ENCODE data around the gene TARM1. TPM values are rescaled to one million over a fixed set of nuclear protein-coding genes. Genes with fewer than 3 reads are reported as not detected.

TARM1 gene
- total and polyA plus RNA-seq, 2 of the 4 experiments (the other 2 are of a cell fraction) = not detected

GRCh38 chr19:54125713-54126112, 44.5 kb upstream of the TARM1 start:
- Histone ChIP-seq H4K20me1 (ENCODE audit: insufficient read depth, low read length) (no peaks in the 10 kb centered on the region), H3K9ac (ENCODE audit: low read depth, low read length) (no peak overlapping the region), H3K79me1 (ENCODE audit: low read depth in 1 of 2, low read length in 2 of 2) (no peaks in the 10 kb centered on the region; a peak in 1 of 4 replicates), H3K4ac (ENCODE audit: low read depth, low read length) (no peak overlapping the region), H3K4me1 (ENCODE audit: control insufficient read depth, insufficient read depth, low read length) (no peaks in the 10 kb centered on the region), H3K27ac (ENCODE audit: insufficient read depth, low read length) (no peak overlapping the region), H3K9me3 (ENCODE audit: control insufficient read depth, insufficient read depth, low read length) (no peaks in the 10 kb centered on the region), H2AK9ac (replicated peaks; ENCODE audit: low read depth, low read length, poor library complexity) (no peak overlapping the region), H4K5ac (ENCODE audit: low read depth, low read length) (no peak overlapping the region), H2BK120ac (ENCODE audit: low read depth, low read length) (no peak overlapping the region), H3K14ac (replicated peaks; ENCODE audit: low read depth, low read length) (no peak overlapping the region), H2AK5ac (ENCODE audit: low read depth, low read length) (no peak overlapping the region), H3K27me3 (ENCODE audit: control insufficient read depth, insufficient read depth, low read length) (no peaks in the 10 kb centered on the region), H3K4me2 (ENCODE audit: low read depth, low read length) (no peak overlapping the region), H3K9me1 (ENCODE audit: insufficient read depth, low read length) (no peaks in the 10 kb centered on the region), H2BK15ac (ENCODE audit: low read depth, low read length) (no peak overlapping the region), H3K23ac (ENCODE audit: low read depth, low read length) (no peak overlapping the region), H2AFZ (replicated peaks; ENCODE audit: low read length, poor library complexity) (no peak overlapping the region), H3K18ac (ENCODE audit: low read depth, low read length) (no peak overlapping the region), H4K8ac (ENCODE audit: low read depth in 2 of 2, low read length in 2 of 2) (no peak overlapping the region), H3K4me3 (ENCODE audit: insufficient read depth, low read depth, low read length) (no peak overlapping the region), H2BK20ac (ENCODE audit: low read depth, low read length) (no peak overlapping the region), H2BK5ac (ENCODE audit: low read depth, low read length, poor library complexity, severe bottlenecking) (no peak overlapping the region), H4K91ac (ENCODE audit: insufficient read depth, low read depth, low read length) (no peak overlapping the region), H3K56ac (ENCODE audit: extremely low read depth, insufficient read depth, low read length) (no peak overlapping the region), H3K36me3 (ENCODE audit: control insufficient read depth, insufficient read depth, low read length) (peaks cover 75% of the 10 kb centered on the region)
- ChIA-PET CTCF (no interaction called here), POLR2A (ENCODE audit: unreplicated experiment) (no interaction called here)
- in situ Hi-C loops (cut with MboI; ENCODE audit: low sequenced_read_pairs) = loop anchor here (25.0 kb wide), 1 partner anchor 1537 kb away; the partner anchor contains the start of gene U2AF2
- 94% methylated on average over 3 of the region's 9 CpGs; no CpG with 5 or more reads in 1 of the 2 experiments for WGBS, 2 experiments (ENCODE audit: extremely low coverage in 2 of 2, insufficient read length in 1 of 2)
- no peak for DNase-seq
- dilution Hi-C loops (cut with HindIII; ENCODE audit: low sequenced_read_pairs, unreplicated experiment) = no loop called here
- no peak for ATAC-seq (ENCODE audit: low read depth)
- no TSS peak for BruUV-seq (replicated peaks)
- TF ChIP-seq FOS (IDR thresholded peaks at IDR 0.05; ENCODE audit: low read depth, low read length) (no peak), POLR2A (IDR thresholded peaks at IDR 0.05; ENCODE audit: low read depth, low read length) (no peak), BHLHE40 (IDR thresholded peaks at IDR 0.05; ENCODE audit: low read depth, low read length) (no peak), USF2 (IDR thresholded peaks at IDR 0.05; ENCODE audit: low read depth, low read length) (no peak), CHD1 (IDR thresholded peaks at IDR 0.05; ENCODE audit: low read depth, low read length) (no peak)
- intact Hi-C loops (cut with micrococcal nuclease) = no loop called here

Data from IMR-90 (cell line).